GM12873 (cell line): Measurements from ENCODE around the gene HDAC9.

ENCODE experiments used
- CTCF ChIP-seq: IDR thresholded peaks from 2 replicates; pipeline ENCODE4 v1.5.1; 2012; ENCODE audit warnings: low read depth, mild to moderate bottlenecking, moderate library complexity, low read length, control low read depth; ENCODE audit not compliant: insufficient read depth; ENCODE audit errors: missing control alignments

The HDAC9 gene

GRCh38 chr7:18831943-18832342 lies 336.4 kb downstream of the HDAC9 start:
- no peak for TF ChIP-seq CTCF

- no peak for TF ChIP-seq CTCF
These were observed 339.0 kb downstream of the HDAC9 start for GRCh38 chr7:18834577-18834976.

GRCh38 chr7:18835001-18835690 lies 339.6 kb downstream of the HDAC9 start:
- no peak for TF ChIP-seq CTCF

DNA sequence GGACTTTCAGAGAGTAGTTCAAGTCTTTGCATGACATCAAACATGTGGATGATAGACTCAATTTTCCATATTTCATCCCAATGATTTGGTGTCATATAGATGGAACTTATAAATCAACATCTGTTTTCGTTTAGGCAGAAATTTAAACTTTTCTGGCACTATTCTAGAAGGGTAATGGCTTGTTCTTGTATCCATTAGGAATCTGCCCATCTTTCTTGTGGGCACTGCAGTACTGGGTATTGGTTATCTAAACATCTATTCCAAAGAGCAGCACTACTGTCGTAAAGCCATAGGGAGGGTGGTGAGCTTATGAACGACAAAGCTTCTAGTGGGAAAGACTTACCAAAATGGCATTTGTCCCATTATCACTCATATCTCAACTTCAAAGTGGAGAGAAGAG lies 348.4 kb downstream of the HDAC9 start:
- TF ChIP-seq CTCF = no peak

- no peak for TF ChIP-seq CTCF
These were observed 349.2 kb downstream of the HDAC9 start for GRCh38 chr7:18844735-18845134.

DNA sequence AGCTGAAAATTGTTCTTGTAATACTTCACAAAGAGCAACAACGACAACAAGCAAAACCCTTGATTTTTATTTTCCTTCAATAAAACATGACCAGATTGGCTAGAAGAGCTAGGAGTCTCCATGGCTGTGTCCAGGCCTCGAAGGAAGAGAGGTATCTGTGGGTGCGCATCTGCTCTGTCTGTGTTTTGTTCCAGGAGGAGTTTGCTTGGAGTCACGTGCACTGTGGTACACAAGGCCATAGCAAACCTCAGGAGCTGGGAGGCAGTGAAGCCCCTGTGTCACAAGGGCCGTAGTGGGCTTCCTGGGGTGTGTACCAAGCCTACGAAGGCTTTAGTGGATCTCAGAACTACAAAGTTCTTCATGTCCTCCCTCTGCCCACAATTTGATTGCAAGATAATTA lies 350.2 kb downstream of the HDAC9 start:
- TF ChIP-seq CTCF = no peak

DNA sequence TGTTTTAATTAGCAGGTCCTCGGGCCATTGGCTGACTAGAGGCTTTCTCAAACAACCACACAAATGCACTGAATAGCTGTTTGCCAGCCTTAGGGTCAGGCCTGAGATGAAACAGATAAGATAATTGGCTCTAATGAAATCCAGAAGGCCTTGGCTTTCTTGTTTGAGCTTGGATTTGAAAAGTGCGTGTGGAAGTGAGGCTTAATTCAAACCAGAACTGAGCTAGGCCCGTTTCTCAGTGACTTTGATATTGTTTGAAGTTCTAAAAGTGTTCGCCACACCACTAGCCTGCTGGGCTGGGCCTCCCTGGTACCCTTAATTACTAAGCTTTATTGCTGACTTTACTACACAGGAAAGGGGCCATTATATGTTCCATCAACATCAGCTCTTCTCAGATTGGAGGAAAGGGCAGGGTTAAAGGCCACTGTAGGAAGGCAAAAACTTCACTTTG lies 351.2 kb downstream of the HDAC9 start:
- no peak for TF ChIP-seq CTCF
